ENCODE results near the gene NUP153. TPM values are rescaled to one million over a fixed set of nuclear protein-coding genes. Genes with fewer than 3 reads are reported as not detected.

Gene NUP153
- total and polyA plus RNA-seq, 10 of the 15 experiments (the other 5 are each of a cell fraction or from before 2014, with no cell fraction given), result 13.9 to 77.7 (median 56.2) TPM

DNA sequence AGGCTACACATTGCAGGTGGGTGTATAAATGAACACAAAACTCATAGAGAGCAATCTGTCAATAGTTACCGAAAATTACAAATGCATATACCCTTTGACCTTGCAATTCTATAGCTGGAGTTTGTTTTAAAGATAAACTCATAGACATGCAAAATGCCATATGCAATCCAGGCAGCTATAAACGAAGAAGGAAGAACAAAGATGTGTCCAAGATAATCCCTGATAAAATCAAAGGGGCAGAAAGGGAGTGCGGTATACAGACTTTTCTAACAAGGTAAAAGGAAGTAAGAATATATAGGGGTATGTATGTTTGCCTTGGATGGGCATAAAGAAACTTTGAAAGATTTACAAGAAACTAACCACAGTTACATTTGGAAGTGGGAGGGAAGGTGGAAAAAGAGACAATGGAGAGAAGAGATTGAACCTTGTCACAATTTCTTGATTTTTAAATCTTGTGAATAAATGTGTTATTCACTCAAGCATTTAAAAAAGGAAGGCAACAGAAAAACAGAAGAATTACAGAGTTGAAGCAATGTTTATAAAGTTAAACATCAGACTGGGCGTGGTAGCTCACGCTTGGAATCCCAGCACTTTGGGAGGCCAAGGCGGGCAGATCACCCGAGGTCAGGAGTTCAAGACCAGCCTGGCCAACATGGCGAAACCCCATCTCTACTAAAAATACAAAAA is 76.8 kb downstream of the NUP153 start:
- intact Hi-C loops (cut with micrococcal nuclease; ENCODE audit: unreplicated experiment), result no loop called here
- peaks cover 4% of the 10 kb centered on the region for H3K79me2 ChIP-seq (ENCODE audit: control insufficient read depth, insufficient read depth, low read length)
- peaks cover 10 to 33% of the 10 kb centered on the region in 2 experiments for H3K36me3 ChIP-seq (ENCODE audit: control insufficient read depth in 2 of 2, insufficient read depth in 2 of 2, low read length in 1 of 2)
- H3K4me1 ChIP-seq (ENCODE audit: control insufficient read depth, insufficient read depth, low read length), result peaks cover 12% of the 10 kb centered on the region; the same call in 1 of the 2 replicates
- H3K4me2 ChIP-seq (ENCODE audit: control insufficient read depth, insufficient read depth), result no peak overlapping the region
- ChIA-PET POLR2A (no interaction called here), RAD21 (ENCODE audit: unreplicated experiment) (no interaction called here), SMC1A (ENCODE audit: uncharacterized antibody, unreplicated experiment) (interaction anchor here (1.4 to 2.7 kb wide), 3 partner anchors 15 to 62 kb away, joined by 4 to 9 read pairs (median 4); no protein-coding TSS in a partner anchor), CTCF (interaction anchor here (1.4 kb wide), 1 partner anchor 9 kb away, joined by 4 read pairs; no protein-coding TSS in a partner anchor)
- H3K27ac ChIP-seq (ENCODE audit: control insufficient read depth, insufficient read depth), result no peak overlapping the region
- in situ Hi-C loops (cut with MboI), result no loop called here
- no peak for DNase-seq (ENCODE audit: low read depth, low spot score)
- H3K9me3 ChIP-seq (replicated peaks; ENCODE audit: control insufficient read depth, insufficient read depth, low read length), result no peaks in the 10 kb centered on the region
- no TSS peak for BruUV-seq (replicated peaks)
- ATAC-seq, result no peak
- no peak for FAIRE-seq
- no peak overlapping the region for H3K4me3 ChIP-seq
- 96% methylated on average over 8 of the region's 8 CpGs for WGBS (ENCODE audit: insufficient coverage, insufficient replicate concordance, low lambda C conversion rate, missing lambda C conversion rate)
- H4K20me1 ChIP-seq (ENCODE audit: control insufficient read depth, insufficient read depth), result peaks cover 2% of the 10 kb centered on the region; the same call in 1 of the 2 replicates
- no peaks in the 10 kb centered on the region for H3K27me3 ChIP-seq (replicated peaks in 1 of 2; ENCODE audit: control insufficient read depth in 2 of 2, insufficient read depth in 2 of 2, low read length in 1 of 2)
- H2AFZ ChIP-seq (ENCODE audit: control insufficient read depth, low read depth, low read length), result no peak overlapping the region
- H3K9ac ChIP-seq (ENCODE audit: control insufficient read depth, insufficient read depth, low read length), result no peak overlapping the region
- TF ChIP-seq, protein P1, sequence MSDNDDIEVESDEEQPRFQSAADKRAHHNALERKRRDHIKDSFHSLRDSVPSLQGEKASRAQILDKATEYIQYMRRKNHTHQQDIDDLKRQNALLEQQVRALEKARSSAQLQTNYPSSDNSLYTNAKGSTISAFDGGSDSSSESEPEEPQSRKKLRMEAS (IDR thresholded peaks at IDR 0.05; ENCODE audit: low read depth, low read length), result no peak
- TF ChIP-seq POLR2A (IDR thresholded peaks at IDR 0.05; ENCODE audit: low read depth, low read length), result no peak
- TF ChIP-seq, protein P2, sequence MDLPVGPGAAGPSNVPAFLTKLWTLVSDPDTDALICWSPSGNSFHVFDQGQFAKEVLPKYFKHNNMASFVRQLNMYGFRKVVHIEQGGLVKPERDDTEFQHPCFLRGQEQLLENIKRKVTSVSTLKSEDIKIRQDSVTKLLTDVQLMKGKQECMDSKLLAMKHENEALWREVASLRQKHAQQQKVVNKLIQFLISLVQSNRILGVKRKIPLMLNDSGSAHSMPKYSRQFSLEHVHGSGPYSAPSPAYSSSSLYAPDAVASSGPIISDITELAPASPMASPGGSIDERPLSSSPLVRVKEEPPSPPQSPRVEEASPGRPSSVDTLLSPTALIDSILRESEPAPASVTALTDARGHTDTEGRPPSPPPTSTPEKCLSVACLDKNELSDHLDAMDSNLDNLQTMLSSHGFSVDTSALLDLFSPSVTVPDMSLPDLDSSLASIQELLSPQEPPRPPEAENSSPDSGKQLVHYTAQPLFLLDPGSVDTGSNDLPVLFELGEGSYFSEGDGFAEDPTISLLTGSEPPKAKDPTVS (IDR thresholded peaks at IDR 0.05; ENCODE audit: low read depth, low read length), result no peak
- TF ChIP-seq ZBED1 (IDR thresholded peaks at IDR 0.05; ENCODE audit: borderline replicate concordance), result no peak
- no peak for TF ChIP-seq POLR2AphosphoS2 (IDR thresholded peaks at IDR 0.05; ENCODE audit: low read depth, low read length)
- TF ChIP-seq RFX5 (IDR thresholded peaks at IDR 0.05; ENCODE audit: low read depth, low read length), result no peak
- TF ChIP-seq RAD21 (IDR thresholded peaks at IDR 0.05; ENCODE audit: insufficient read depth, low read depth, low read length), result no peak
- TF ChIP-seq ZSCAN29 (IDR thresholded peaks at IDR 0.05), result no peak
- no peak for TF ChIP-seq ZZZ3 (IDR thresholded peaks at IDR 0.05; ENCODE audit: control insufficient read depth, insufficient read length, low read depth)
- no peak for TF ChIP-seq MTA2 (IDR thresholded peaks at IDR 0.05; ENCODE audit: low read depth)
- TF ChIP-seq, protein P3, sequence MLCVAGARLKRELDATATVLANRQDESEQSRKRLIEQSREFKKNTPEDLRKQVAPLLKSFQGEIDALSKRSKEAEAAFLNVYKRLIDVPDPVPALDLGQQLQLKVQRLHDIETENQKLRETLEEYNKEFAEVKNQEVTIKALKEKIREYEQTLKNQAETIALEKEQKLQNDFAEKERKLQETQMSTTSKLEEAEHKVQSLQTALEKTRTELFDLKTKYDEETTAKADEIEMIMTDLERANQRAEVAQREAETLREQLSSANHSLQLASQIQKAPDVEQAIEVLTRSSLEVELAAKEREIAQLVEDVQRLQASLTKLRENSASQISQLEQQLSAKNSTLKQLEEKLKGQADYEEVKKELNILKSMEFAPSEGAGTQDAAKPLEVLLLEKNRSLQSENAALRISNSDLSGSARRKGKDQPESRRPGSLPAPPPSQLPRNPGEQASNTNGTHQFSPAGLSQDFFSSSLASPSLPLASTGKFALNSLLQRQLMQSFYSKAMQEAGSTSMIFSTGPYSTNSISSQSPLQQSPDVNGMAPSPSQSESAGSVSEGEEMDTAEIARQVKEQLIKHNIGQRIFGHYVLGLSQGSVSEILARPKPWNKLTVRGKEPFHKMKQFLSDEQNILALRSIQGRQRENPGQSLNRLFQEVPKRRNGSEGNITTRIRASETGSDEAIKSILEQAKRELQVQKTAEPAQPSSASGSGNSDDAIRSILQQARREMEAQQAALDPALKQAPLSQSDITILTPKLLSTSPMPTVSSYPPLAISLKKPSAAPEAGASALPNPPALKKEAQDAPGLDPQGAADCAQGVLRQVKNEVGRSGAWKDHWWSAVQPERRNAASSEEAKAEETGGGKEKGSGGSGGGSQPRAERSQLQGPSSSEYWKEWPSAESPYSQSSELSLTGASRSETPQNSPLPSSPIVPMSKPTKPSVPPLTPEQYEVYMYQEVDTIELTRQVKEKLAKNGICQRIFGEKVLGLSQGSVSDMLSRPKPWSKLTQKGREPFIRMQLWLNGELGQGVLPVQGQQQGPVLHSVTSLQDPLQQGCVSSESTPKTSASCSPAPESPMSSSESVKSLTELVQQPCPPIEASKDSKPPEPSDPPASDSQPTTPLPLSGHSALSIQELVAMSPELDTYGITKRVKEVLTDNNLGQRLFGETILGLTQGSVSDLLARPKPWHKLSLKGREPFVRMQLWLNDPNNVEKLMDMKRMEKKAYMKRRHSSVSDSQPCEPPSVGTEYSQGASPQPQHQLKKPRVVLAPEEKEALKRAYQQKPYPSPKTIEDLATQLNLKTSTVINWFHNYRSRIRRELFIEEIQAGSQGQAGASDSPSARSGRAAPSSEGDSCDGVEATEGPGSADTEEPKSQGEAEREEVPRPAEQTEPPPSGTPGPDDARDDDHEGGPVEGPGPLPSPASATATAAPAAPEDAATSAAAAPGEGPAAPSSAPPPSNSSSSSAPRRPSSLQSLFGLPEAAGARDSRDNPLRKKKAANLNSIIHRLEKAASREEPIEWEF (IDR thresholded peaks at IDR 0.05; ENCODE audit: insufficient replicate concordance, low read depth, low read length), result no peak
- TF ChIP-seq CHD4 (IDR thresholded peaks at IDR 0.05), result no peak
- no peak for TF ChIP-seq DPF2 (IDR thresholded peaks at IDR 0.05)
- TF ChIP-seq, protein P4, sequence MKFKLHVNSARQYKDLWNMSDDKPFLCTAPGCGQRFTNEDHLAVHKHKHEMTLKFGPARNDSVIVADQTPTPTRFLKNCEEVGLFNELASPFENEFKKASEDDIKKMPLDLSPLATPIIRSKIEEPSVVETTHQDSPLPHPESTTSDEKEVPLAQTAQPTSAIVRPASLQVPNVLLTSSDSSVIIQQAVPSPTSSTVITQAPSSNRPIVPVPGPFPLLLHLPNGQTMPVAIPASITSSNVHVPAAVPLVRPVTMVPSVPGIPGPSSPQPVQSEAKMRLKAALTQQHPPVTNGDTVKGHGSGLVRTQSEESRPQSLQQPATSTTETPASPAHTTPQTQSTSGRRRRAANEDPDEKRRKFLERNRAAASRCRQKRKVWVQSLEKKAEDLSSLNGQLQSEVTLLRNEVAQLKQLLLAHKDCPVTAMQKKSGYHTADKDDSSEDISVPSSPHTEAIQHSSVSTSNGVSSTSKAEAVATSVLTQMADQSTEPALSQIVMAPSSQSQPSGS (IDR thresholded peaks at IDR 0.05; ENCODE audit: low read length), result no peak
- no peak for TF ChIP-seq ZNF217 (IDR thresholded peaks at IDR 0.05)
- no peak for TF ChIP-seq JUND (IDR thresholded peaks at IDR 0.05; ENCODE audit: low read depth, low read length)

Measured in GM12878 (cell line).